H1 (cell line): ENCODE results near the gene AIG1. TPM values are rescaled to one million over a fixed set of nuclear protein-coding genes. Genes with fewer than 3 reads are reported as not detected.

Experiments used
- CTCF ChIA-PET: fragments of 300-600 bp; sonication (Branson Sonifier 250); formaldehyde crosslinking; loops from one replicate; lab custom pipeline; 2021; ENCODE audit not compliant: partially characterized antibody; lab: Charles Lee
- POLR2A ChIA-PET: fragments of 300-600 bp; sonication (Branson Sonifier 250); formaldehyde crosslinking; loops from one replicate; lab custom pipeline; 2021; ENCODE audit warnings: inconsistent platforms; ENCODE audit not compliant: partially characterized antibody; lab: Charles Lee
- DNase-seq, 2 experiments: peaks; one replicate each; pipeline versions ENCODE4 v3.0.0 to v3.0.0-alpha.2; 2010 to 2022; ENCODE audit warnings: low spot score in 2 of 2, low read depth in 1 of 2, mixed read lengths in 1 of 2
- FAIRE-seq: peaks from 2 replicates; lab custom pipeline; 2011; peaks lifted over from hg19 to GRCh38; lab: Jason Lieb, UNC
- H2AFZ ChIP-seq: 2 replicates; pipeline ENCODE4 v1.8.1; 2012; ENCODE audit warnings: low read length, inconsistent platforms
- H2AK5ac ChIP-seq: 2 replicates; pipeline ENCODE4 v1.6.1; 2013; ENCODE audit warnings: low read depth, low read length
- H2BK120ac ChIP-seq: replicated peaks from 2 replicates; pipeline ENCODE3; 2013; ENCODE audit warnings: low read depth, low read length, inconsistent platforms
- H2BK12ac ChIP-seq: 2 replicates; pipeline ENCODE4 v1.6.1; 2013; ENCODE audit warnings: low read depth, low read length
- H2BK15ac ChIP-seq: 2 replicates; pipeline ENCODE4 v1.6.1; 2013; ENCODE audit warnings: low read length
- H2BK20ac ChIP-seq: 2 replicates; pipeline ENCODE4 v1.6.1; 2013; ENCODE audit warnings: low read length
- H2BK5ac ChIP-seq: 2 replicates; pipeline ENCODE4 v1.6.1; 2013; ENCODE audit warnings: low read depth, low read length
- H3K14ac ChIP-seq: 2 replicates; pipeline ENCODE4 v1.6.1; 2013; ENCODE audit warnings: inconsistent platforms; ENCODE audit not compliant: insufficient read length
- H3K18ac ChIP-seq: 2 replicates; pipeline ENCODE4 v1.6.1; 2013; ENCODE audit warnings: low read length; ENCODE audit errors: extremely low read depth
- H3K23ac ChIP-seq: 2 replicates; pipeline ENCODE4 v1.6.1; 2013; ENCODE audit warnings: inconsistent platforms; ENCODE audit not compliant: insufficient read length
- H3K23me2 ChIP-seq: 2 replicates; pipeline ENCODE4 v1.6.1; 2013; ENCODE audit warnings: low read depth, low read length
- H3K27ac ChIP-seq: 2 replicates; pipeline ENCODE4 v1.6.1; 2011; ENCODE audit warnings: low read depth, low read length, inconsistent platforms
- H3K27me3 ChIP-seq, 4 experiments: replicated peaks in 1 of 4; 1 replicate in 1 of 4; 2 replicates in 3 of 4; pipeline versions ENCODE4 v1.6.1 to v1.8.1; 2011 to 2013; ENCODE audit warnings: low read length in 3 of 4, mild to moderate bottlenecking in 3 of 4, inconsistent platforms in 2 of 4, mixed read lengths in 2 of 4, moderate library complexity in 1 of 4; ENCODE audit not compliant: control insufficient read depth in 3 of 4, insufficient read depth in 3 of 4; ENCODE audit errors: extremely low read depth in 1 of 4
- H3K36me3 ChIP-seq, 4 experiments: 2 replicates each; pipeline versions ENCODE4 v1.6.1 to v1.8.1; 2011 to 2013; ENCODE audit warnings: mild to moderate bottlenecking in 4 of 4, low read length in 3 of 4, moderate library complexity in 2 of 4, control low read depth in 1 of 4, inconsistent platforms in 1 of 4; ENCODE audit not compliant: insufficient read depth in 4 of 4, control insufficient read depth in 2 of 4
- H3K4ac ChIP-seq: replicated peaks from 2 replicates; pipeline ENCODE3; 2013; ENCODE audit warnings: low read length, low read depth, mixed read lengths, inconsistent platforms; ENCODE audit not compliant: insufficient read length
- H3K4me1 ChIP-seq, 4 experiments: replicated peaks in 1 of 4; 1 replicate in 1 of 4; 2 replicates in 3 of 4; pipeline versions ENCODE4 v1.6.1 to v1.8.1; 2011 to 2013; ENCODE audit warnings: low read length in 3 of 4, inconsistent platforms in 2 of 4, mixed read lengths in 1 of 4; ENCODE audit not compliant: insufficient read depth in 4 of 4, control insufficient read depth in 3 of 4
- H3K4me2 ChIP-seq, 2 experiments: 2 replicates each; pipeline versions ENCODE4 v1.6.1 to v1.8.1; 2011 to 2013; ENCODE audit warnings: low read depth in 2 of 2, low read length in 2 of 2, control low read depth in 1 of 2, inconsistent platforms in 1 of 2, mild to moderate bottlenecking in 1 of 2; ENCODE audit not compliant: insufficient read depth in 1 of 2
- H3K4me3 ChIP-seq, 4 experiments: fragments of 200-600, 300-600 bp in 1 of 4; sonication (generic), shearing (Covaris generic), sonication (Bioruptor Twin) in 1 of 4; 2 replicates each; pipeline versions ENCODE4 v1.5.1 to v1.8.1; 2011 to 2016; ENCODE audit warnings: low read length in 4 of 4, low read depth in 3 of 4, control low read depth in 2 of 4, inconsistent platforms in 2 of 4, mild to moderate bottlenecking in 2 of 4, mixed read lengths in 1 of 4, moderate library complexity in 1 of 4; ENCODE audit not compliant: insufficient read depth in 2 of 4; ENCODE audit errors: extremely low read depth in 1 of 4
- H3K56ac ChIP-seq: replicated peaks from 2 replicates; pipeline ENCODE3; 2013; ENCODE audit warnings: low read depth, mild to moderate bottlenecking, mixed read lengths, low read length, inconsistent platforms; ENCODE audit not compliant: insufficient read length
- H3K79me1 ChIP-seq: 2 replicates; pipeline ENCODE4 v1.6.1; 2013; ENCODE audit warnings: low read depth, low read length, control low read depth
- H3K79me2 ChIP-seq, 2 experiments: 2 replicates each; pipeline versions ENCODE4 v1.6.1 to v1.8.1; 2012 to 2013; ENCODE audit warnings: low read length in 2 of 2, mild to moderate bottlenecking in 2 of 2, inconsistent platforms in 1 of 2; ENCODE audit not compliant: insufficient read depth in 2 of 2, control insufficient read depth in 1 of 2
- H3K9ac ChIP-seq, 4 experiments: replicated peaks in 1 of 4; 1 replicate in 1 of 4; 2 replicates in 3 of 4; pipeline versions ENCODE4 v1.6.1 to v1.8.1; 2011 to 2013; ENCODE audit warnings: low read depth in 3 of 4, low read length in 3 of 4, control low read depth in 2 of 4, mild to moderate bottlenecking in 2 of 4, moderate library complexity in 2 of 4, inconsistent platforms in 1 of 4; ENCODE audit errors: extremely low read depth in 1 of 4
- H3K9me3 ChIP-seq, 2 experiments: 2 replicates each; pipeline versions ENCODE4 v1.6.1 to v1.8.1; 2012 to 2013; ENCODE audit warnings: mild to moderate bottlenecking in 2 of 2, moderate library complexity in 2 of 2, control low read depth in 1 of 2, inconsistent platforms in 1 of 2, low read depth in 1 of 2, low read length in 1 of 2, mixed read lengths in 1 of 2; ENCODE audit not compliant: insufficient read depth in 2 of 2
- H4K20me1 ChIP-seq, 2 experiments: replicated peaks in 1 of 2; 2 replicates each; pipeline versions ENCODE3 to v1.8.1; 2011 to 2013; ENCODE audit warnings: inconsistent platforms in 2 of 2, low read length in 2 of 2, mild to moderate bottlenecking in 1 of 2; ENCODE audit not compliant: insufficient read depth in 2 of 2, control insufficient read depth in 1 of 2
- H4K5ac ChIP-seq: 2 replicates; pipeline ENCODE4 v1.6.1; 2013; ENCODE audit warnings: low read length, low read depth, mixed read lengths, inconsistent platforms; ENCODE audit not compliant: insufficient read length
- H4K8ac ChIP-seq: 2 replicates; pipeline ENCODE4 v1.8.0; 2013; ENCODE audit warnings: mild to moderate bottlenecking, moderate library complexity, low read length, inconsistent platforms; ENCODE audit not compliant: insufficient read depth; ENCODE audit errors: extremely low read depth
- H4K91ac ChIP-seq: replicated peaks from 2 replicates; pipeline ENCODE3; 2013; ENCODE audit warnings: low read length, mixed read lengths, inconsistent platforms; ENCODE audit not compliant: insufficient read length
- BACH1 ChIP-seq: IDR thresholded peaks from 2 replicates; pipeline ENCODE4 v1.6.1; 2012; ENCODE audit warnings: low read length, improper control_type of control experiment
- CBX8 ChIP-seq: fragments of 300-800, 300-1000 bp; sonication (generic); IDR thresholded peaks from 2 replicates; pipeline ENCODE4 v1.7.1; 2016; ENCODE audit warnings: low read depth, low read length, borderline replicate concordance
- CEBPB ChIP-seq: IDR thresholded peaks from 2 replicates; pipeline ENCODE4 v1.6.1; 2012; ENCODE audit warnings: low read depth, low read length
- EGR1 ChIP-seq: IDR thresholded peaks from 2 replicates; pipeline ENCODE4 v1.6.1; 2011; ENCODE audit warnings: low read depth, low read length, borderline replicate concordance
- GTF2F1 ChIP-seq: IDR thresholded peaks from 2 replicates; pipeline ENCODE4 v1.6.1; 2012; ENCODE audit warnings: low read depth, low read length, improper control_type of control experiment, borderline replicate concordance
- JUND ChIP-seq: IDR thresholded peaks from 2 replicates; pipeline ENCODE4 v1.6.1; 2011; ENCODE audit warnings: mild to moderate bottlenecking, improper control_type of control experiment, low read length
- RBBP5 ChIP-seq: IDR thresholded peaks from 2 replicates; pipeline ENCODE4 v1.7.1; 2012; ENCODE audit warnings: low read depth, mild to moderate bottlenecking, inconsistent platforms, low read length, moderate library complexity, borderline replicate concordance
- RNF2 ChIP-seq: fragments of 200-900, 300-1000 bp; sonication (generic); IDR thresholded peaks from 2 replicates; pipeline ENCODE4 v1.7.1; 2016; ENCODE audit warnings: borderline replicate concordance, low read depth, mild to moderate bottlenecking, antibody characterized with exemption, low read length; ENCODE audit not compliant: poor library complexity, severe bottlenecking; ENCODE audit errors: missing control alignments
- RXRA ChIP-seq: IDR thresholded peaks from 2 replicates; pipeline ENCODE4 v1.6.1; 2011; ENCODE audit warnings: low read depth, mild to moderate bottlenecking, low read length, moderate library complexity; ENCODE audit not compliant: insufficient read depth
- SIN3A ChIP-seq, 2 experiments: IDR thresholded peaks in 1 of 2; conservative IDR thresholded peaks in 1 of 2; 2 replicates each; pipeline ENCODE4 v1.6.1; 2011 to 2012; ENCODE audit warnings: low read length in 2 of 2, improper control_type of control experiment in 1 of 2, low read depth in 1 of 2, mild to moderate bottlenecking in 1 of 2
- SP2 ChIP-seq: IDR thresholded peaks from 2 replicates; pipeline ENCODE4 v1.6.1; 2012; ENCODE audit warnings: mild to moderate bottlenecking, low read length, inconsistent platforms
- TAF7 ChIP-seq: optimal IDR thresholded peaks from 2 replicates; pipeline ENCODE3; 2011; ENCODE audit warnings: low read depth, mild to moderate bottlenecking, inconsistent platforms, low read length, moderate library complexity, borderline replicate concordance
- USF2 ChIP-seq: IDR thresholded peaks from 2 replicates; pipeline ENCODE4 v1.6.1; 2011; ENCODE audit warnings: low read length, improper control_type of control experiment
- WGBS, 2 experiments: shearing (Covaris generic) in 1 of 2; methylation state at CpG; one replicate each; pipeline versions ENCODE4 v1.1.6 to v1.1.7; 2013 to 2015; ENCODE audit warnings: low lambda C conversion rate in 2 of 2, mixed read lengths in 2 of 2, inconsistent platforms in 1 of 2, low coverage in 1 of 2, missing lambda C conversion rate in 1 of 2; ENCODE audit not compliant: insufficient replicate concordance in 2 of 2, insufficient coverage in 1 of 2, insufficient read length in 1 of 2; ENCODE audit errors: extremely low coverage in 1 of 2, missing lambda C conversion rate in 1 of 2; 5-methylcytosine and 5-hydroxymethylcytosine counted together
- polyA plus RNA-seq, 7 experiments: library from polyadenylated mRNA; depleted of rRNA in 3 of 7; stranded (reverse) in 5 of 7; unstranded in 2 of 7; fragments of >200 nt in 5 of 7; fragments of 200-250 nt in 2 of 7; gene quantifications; 1 replicate in 5 of 7; 2 replicates in 1 of 7; 4 replicates in 1 of 7; pipeline versions ENCODE4 v1.2.1 to v1.2.3, GENCODE V29; 2011 to 2013; ENCODE audit warnings: missing spikeins in 2 of 7, mixed read lengths in 2 of 7
- total RNA-seq: library from RNA; stranded (reverse); fragmentation: NEBNext Ultra II Directional; extraction: Animal tissue kit (Norgen Biotek cat#: 25700); gene quantifications from 2 replicates; pipeline ENCODE4 v1.2.1, GENCODE V29; 2021

Gene AIG1
- total and polyA plus RNA-seq, 2 of the 8 experiments (the other 6 are each of a cell fraction or from before 2014, with no cell fraction given), result 56.6 to 58.4 TPM

- no peak overlapping the region for H3K14ac ChIP-seq
- H4K5ac ChIP-seq, result no peak overlapping the region
- DNase-seq (no peak), FAIRE-seq (no peak)
- H3K18ac ChIP-seq, result no peak overlapping the region
- H2BK20ac ChIP-seq, result no peak overlapping the region
- H3K36me3 ChIP-seq, result no peaks in the 10 kb centered on the region
- ChIA-PET POLR2A (interaction anchor here (1.6 kb wide), 1 partner anchor 9 kb away, joined by 3 read pairs; no protein-coding TSS in a partner anchor), CTCF (interaction anchor here (1.4 to 2.1 kb wide), 2 partner anchors 8 kb away, joined by 3 to 12 read pairs; no protein-coding TSS in a partner anchor)
- no peak overlapping the region for H2BK5ac ChIP-seq
- no peak overlapping the region for H4K8ac ChIP-seq
- H3K23me2 ChIP-seq, result no peaks in the 10 kb centered on the region
- H3K4me3 ChIP-seq, result no peak overlapping the region
- no peak overlapping the region for H4K91ac ChIP-seq
- H3K9me3 ChIP-seq, result no peaks in the 10 kb centered on the region
- no peak overlapping the region for H2BK12ac ChIP-seq
- no peaks in the 10 kb centered on the region for H3K27me3 ChIP-seq
- no peaks in the 10 kb centered on the region; the same call in 1 of the 2 replicates for H3K79me1 ChIP-seq
- H3K4ac ChIP-seq, result no peak overlapping the region
- no peaks in the 10 kb centered on the region for H3K79me2 ChIP-seq
- 83% methylated on average over 4 of the region's 4 CpGs; no CpG with 5 or more reads in 1 of the 2 experiments for WGBS, 2 experiments
- H2BK120ac ChIP-seq, result no peak overlapping the region
- H3K4me2 ChIP-seq, result no peak overlapping the region
- no peaks in the 10 kb centered on the region for H3K4me1 ChIP-seq
- no peak overlapping the region; a peak in 1 of 7 replicates for H3K9ac ChIP-seq
- H2BK15ac ChIP-seq, result no peak overlapping the region
- no peak overlapping the region for H3K23ac ChIP-seq
- H2AFZ ChIP-seq, result no peak overlapping the region
- H3K56ac ChIP-seq, result no peak overlapping the region
- no peak overlapping the region for H2AK5ac ChIP-seq
- H4K20me1 ChIP-seq, result peaks cover 0 to 2% of the 10 kb centered on the region in 2 experiments
- no peak overlapping the region for H3K27ac ChIP-seq
- TF ChIP-seq RXRA (no peak), CBX8 (no peak), TAF7 (no peak), RNF2 (no peak), RBBP5 (no peak), SP2 (no peak), USF2 (no peak), BACH1 (no peak), CEBPB (no peak), SIN3A (conservative IDR thresholded peaks at IDR 0.05 in 1 of 2, IDR thresholded peaks at IDR 0.05 in 1 of 2; ENCODE audit: low read depth in 1 of 2, low read length in 2 of 2) (no peak), JUND (no peak), EGR1 (no peak), GTF2F1 (no peak)
These were observed 210.3 kb downstream of the AIG1 start for GRCh38 chr6:143271024-143271423.
